HEK293T (cell line): ENCODE data around the gene GSTM3.

Experiments used
- BHLHE40 ChIP-seq: fragments of 450-650 bp; IDR thresholded peaks from 2 replicates; pipeline ENCODE4 v1.6.1; 2016; ENCODE audit warnings: mild to moderate bottlenecking, moderate library complexity, borderline replicate concordance
- FOXA1 ChIP-seq: fragments of 450-650 bp; IDR thresholded peaks from 2 replicates; pipeline ENCODE4 v1.6.1; 2016; ENCODE audit warnings: mild to moderate bottlenecking
- FOXK2 ChIP-seq: fragments of 450-650 bp; IDR thresholded peaks from 2 replicates; pipeline ENCODE4 v1.6.1; 2016; ENCODE audit warnings: mild to moderate bottlenecking
- FOXM1 ChIP-seq: fragments of 450-650 bp; IDR thresholded peaks from 2 replicates; pipeline ENCODE4 v1.6.1; 2017; ENCODE audit warnings: mild to moderate bottlenecking, borderline replicate concordance
- HDGF ChIP-seq: fragments of 450-650 bp; IDR thresholded peaks from 2 replicates; pipeline ENCODE4 v1.6.1; 2017; ENCODE audit warnings: antibody characterized with exemption, borderline replicate concordance
- L3MBTL2 ChIP-seq: fragments of 450-650 bp; conservative IDR thresholded peaks from 2 replicates; pipeline ENCODE4 v1.6.1; 2016; ENCODE audit warnings: mild to moderate bottlenecking
- NFRKB ChIP-seq: fragments of 450-650 bp; IDR thresholded peaks from 2 replicates; pipeline ENCODE4 v1.6.1; 2016; ENCODE audit warnings: mild to moderate bottlenecking, moderate library complexity
- SP1 ChIP-seq: fragments of 450-650 bp; IDR thresholded peaks from 2 replicates; pipeline ENCODE4 v1.6.1; 2017
- SUZ12 ChIP-seq: fragments of 450-650 bp; IDR thresholded peaks from 2 replicates; pipeline ENCODE4 v1.6.1; 2016; ENCODE audit warnings: mild to moderate bottlenecking
- TARDBP ChIP-seq: fragments of 450-650 bp; IDR thresholded peaks from 2 replicates; pipeline ENCODE4 v1.6.1; 2016
- ZNF384 ChIP-seq: fragments of 450-650 bp; IDR thresholded peaks from 2 replicates; pipeline ENCODE4 v1.6.1; 2016
- TF ChIP-seq, protein P1 (sequence below): fragments of 450-650 bp; IDR thresholded peaks from 2 replicates; pipeline ENCODE4 v1.6.1; 2016

DNA sequence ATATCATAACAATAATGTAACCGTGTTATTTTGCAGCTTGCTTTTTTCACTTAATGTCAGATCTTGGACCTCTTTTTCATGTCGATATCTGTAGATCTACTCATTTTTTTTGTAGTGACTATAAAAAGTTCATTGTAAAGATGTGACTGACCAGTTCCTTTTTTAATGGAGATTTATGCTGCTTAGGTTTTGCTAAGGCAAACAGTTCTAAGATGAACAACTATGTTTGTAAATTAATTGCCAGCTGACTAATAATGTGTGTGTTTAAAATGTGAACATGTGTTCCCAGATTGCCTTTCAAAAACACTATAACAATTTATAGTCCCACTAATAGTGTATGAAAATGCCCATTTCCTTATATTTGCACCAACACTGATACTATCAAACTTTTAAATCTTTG is 41.0 kb upstream of the GSTM3 start:
- no peak for TF ChIP-seq FOXA1
- TF ChIP-seq BHLHE40, result no peak
- no peak for TF ChIP-seq FOXM1
- TF ChIP-seq, protein P1, sequence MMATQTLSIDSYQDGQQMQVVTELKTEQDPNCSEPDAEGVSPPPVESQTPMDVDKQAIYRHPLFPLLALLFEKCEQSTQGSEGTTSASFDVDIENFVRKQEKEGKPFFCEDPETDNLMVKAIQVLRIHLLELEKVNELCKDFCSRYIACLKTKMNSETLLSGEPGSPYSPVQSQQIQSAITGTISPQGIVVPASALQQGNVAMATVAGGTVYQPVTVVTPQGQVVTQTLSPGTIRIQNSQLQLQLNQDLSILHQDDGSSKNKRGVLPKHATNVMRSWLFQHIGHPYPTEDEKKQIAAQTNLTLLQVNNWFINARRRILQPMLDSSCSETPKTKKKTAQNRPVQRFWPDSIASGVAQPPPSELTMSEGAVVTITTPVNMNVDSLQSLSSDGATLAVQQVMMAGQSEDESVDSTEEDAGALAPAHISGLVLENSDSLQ, result no peak
- TF ChIP-seq TARDBP, result no peak
- TF ChIP-seq ZNF384, result no peak
- TF ChIP-seq SP1, result no peak
- no peak for TF ChIP-seq L3MBTL2
- TF ChIP-seq FOXK2, result no peak
- TF ChIP-seq HDGF, result no peak
- TF ChIP-seq SUZ12, result no peak
- TF ChIP-seq NFRKB, result no peak
